Measurements from ENCODE around the gene C9.

DNA sequence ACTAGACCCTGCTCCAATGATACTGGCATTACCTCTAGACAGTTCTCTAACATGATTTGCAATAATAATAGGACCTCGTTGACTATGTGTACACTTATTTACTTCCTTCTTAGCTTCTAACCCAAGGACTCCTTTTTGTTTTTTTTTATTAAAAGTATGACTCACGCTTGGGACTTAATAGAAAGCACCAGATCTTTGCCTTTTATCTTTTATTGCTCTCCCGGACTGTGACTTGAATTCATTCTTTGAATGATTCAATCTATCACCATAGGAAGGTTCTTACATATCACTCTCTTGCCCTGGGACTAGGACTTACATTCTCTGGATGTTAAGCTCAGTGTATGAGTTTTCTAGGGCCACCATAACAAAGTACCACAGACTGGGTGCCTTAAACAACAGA lies 9.0 kb downstream of the C9 start:
- TF ChIP-seq CTCF (IDR thresholded peaks at IDR 0.05): no peak
- TF ChIP-seq POLR2A (IDR thresholded peaks at IDR 0.05): no peak

All from testis (tissue), 2 donors.